GM18505 (cell line): ENCODE data around the gene USP9X.
A peak's percentile ranks its signal among the peaks of the same experiment; 100 is the strongest.
"Not testable (repeated sequence)": the region's sequence is repeated elsewhere in the genome, so short reads cannot be mapped to it uniquely, and the experiment has no call there.

Experiments used
- ATAC-seq: cut with Tn5 transposase; IDR thresholded peaks from one replicate; pipeline ENCODE4 v1.9.1; 2021; ENCODE audit not compliant: unreplicated experiment
- POLR2A ChIP-seq: IDR thresholded peaks from 4 replicates; pipeline ENCODE4 v1.6.1; 2011; ENCODE audit warnings: borderline replicate concordance; ENCODE audit not compliant: insufficient read depth, insufficient read length; ENCODE audit errors: extremely low read depth

The USP9X gene

DNA sequence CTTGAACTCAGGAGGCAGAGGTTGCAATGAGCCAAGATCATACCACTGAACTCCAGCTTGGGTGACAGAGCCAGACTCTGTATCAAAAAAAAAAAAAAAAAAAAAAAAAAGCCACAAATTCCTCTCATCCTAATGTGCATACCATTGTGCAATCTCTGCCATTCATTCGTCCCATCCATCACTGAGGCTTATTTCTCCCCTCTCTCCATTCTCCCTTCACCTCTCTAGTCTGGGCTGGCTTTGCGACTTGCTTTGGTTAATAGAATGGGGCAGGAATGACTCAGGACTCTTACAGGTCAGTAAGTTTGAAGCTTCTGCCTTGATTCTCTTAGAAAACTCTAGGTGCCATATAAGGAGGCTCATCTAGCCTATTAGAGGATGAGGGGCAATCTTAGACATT, 188.4 kb downstream of the USP9X start:
- TF ChIP-seq POLR2A, result no peak
- ATAC-seq, result no peak

DNA sequence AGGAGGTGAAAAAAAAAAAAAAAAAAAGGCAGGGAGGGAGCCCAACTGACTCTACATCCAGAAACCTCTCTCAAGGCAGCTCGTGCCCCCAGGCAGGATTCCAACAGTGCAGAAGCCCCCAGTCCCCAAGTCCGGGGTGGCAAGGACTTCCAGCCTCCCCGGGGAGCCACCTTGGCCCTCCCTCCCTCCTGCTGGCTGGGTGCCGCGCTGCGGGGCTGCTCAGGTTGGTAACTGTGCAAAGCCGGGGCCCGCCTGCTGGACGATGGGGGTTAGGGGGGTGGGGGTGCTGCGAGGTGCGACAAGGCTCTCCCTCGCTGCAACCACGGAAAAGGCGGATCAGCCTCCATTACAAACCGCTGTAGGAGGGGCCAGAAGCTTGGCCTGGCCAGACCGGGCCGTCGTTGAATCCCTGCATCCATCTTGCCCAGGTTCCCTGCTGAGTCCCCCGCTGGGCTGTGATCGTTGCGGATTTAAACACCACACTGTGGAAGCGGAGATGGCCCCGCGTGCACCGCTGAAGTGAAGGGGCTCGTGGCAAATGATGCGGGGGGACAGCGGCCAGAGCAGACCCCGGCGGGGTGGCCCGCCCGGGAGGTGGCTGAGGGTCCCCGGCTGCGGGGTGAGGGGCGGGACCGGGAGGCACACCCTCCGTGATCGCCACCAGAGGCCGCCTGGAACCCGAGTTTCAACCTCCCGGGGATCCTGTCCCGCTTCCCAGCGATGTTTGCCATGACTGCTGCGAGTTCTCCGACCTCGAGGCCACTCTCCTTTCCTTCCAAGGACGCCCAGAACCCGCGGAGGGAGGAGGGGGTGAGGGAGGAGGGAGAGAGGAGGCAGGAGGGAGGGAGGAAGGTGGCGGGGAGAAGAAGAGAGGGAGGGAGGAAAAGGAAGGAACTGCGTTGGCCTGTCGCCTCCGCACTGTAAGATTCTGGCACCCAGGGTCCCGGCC, 190.7 kb downstream of the USP9X start:
- TF ChIP-seq POLR2A, result no peak
- ATAC-seq, result peak; percentile 66

DNA sequence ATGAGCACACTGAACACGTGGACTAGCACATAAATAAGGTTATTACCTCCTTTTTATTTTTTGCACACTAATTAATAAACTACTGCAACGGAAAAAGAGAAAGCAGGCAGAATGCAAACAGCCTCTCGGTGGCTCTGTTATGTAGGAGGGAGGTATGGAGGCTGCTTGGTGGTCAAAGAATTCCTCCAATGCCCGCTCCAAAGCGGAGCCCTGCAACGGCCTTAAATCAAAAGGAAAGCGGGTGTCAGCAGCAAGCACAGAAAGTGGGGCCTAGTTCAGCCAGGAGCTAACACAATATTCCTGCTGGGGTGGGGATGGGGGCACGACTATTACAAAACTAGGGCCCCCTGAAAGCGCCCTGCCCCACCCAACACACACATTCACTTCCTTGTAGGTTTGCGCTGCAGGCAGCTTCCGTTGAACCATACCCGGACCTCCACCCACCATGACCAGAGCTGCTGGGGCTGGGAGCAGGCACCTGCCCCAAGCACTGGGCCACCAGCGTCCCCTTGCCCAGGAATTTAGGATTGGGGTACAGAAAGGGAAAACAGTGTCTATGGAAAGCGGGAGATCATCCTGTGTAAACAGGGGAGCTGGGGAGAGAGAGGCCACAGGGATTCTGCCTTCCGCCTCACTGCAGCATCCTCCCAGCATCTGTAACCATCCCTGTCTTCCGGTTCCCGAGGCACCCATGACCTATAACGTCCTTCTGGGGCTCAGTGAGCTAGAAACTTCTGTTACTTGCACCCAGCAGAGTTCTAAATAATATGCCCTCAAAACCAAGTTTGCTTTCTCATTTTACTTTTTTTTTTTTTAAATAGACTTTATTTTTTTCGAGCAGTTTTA, 191.6 kb downstream of the USP9X start:
- TF ChIP-seq POLR2A, result no peak
- no peak for ATAC-seq

DNA sequence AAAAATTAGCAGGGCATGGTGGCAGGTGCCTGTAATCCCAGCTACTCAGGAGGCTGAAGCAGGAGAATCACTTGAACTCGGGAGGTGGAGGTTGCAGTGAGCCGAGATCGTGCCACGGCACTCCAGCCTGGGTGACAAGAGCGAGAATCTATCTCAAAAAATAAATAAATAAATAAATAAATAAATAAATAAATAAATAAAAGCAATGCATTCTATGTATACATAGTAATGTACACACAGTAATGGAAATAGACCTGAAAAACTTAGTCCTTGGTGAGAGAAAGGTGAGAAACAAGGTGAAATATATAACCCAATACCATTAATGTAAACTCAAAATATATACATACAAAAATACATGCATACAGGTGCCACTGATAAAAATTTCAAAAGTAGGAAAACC, 197.1 kb downstream of the USP9X start:
- not testable (repeated sequence) for ATAC-seq

DNA sequence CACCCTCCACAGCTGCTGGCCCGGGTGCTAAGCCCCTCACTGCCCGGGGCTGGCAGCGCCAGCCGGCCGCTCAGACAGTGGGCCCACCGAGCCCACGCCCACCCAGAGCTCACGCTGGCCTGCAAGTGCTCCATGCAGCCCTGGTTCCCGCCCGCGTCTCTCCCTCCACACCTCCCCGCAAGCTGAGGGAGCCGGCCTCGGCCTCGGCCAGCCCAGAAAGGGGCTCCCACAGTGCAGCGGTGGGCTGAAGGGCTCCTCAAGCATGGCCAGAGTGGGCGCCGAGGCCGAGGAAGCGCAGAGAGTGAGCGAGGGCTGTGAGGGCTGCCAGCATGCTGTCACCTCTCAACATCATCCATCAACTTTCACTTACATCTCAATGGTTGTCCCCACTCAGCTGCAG, 200.7 kb downstream of the USP9X start:
- not testable (repeated sequence) for ATAC-seq
